Osteoblast (primary cell): ENCODE results near the gene MICAL3. TPM values are rescaled to one million over a fixed set of nuclear protein-coding genes. Genes with fewer than 3 reads are reported as not detected.

Experiments
- DNase-seq: peaks from one replicate; pipeline ENCODE4 v3.0.0; 2011; ENCODE audit warnings: low spot score, mixed read lengths; ENCODE audit not compliant: insufficient read length; ENCODE audit errors: missing footprints
- H2AFZ ChIP-seq: 2 replicates; pipeline ENCODE4 v1.6.0; 2011; ENCODE audit warnings: mild to moderate bottlenecking, low read length
- H3K27ac ChIP-seq: 2 replicates; pipeline ENCODE4 v1.5.1; 2011; ENCODE audit warnings: mild to moderate bottlenecking, low read depth, low read length, moderate library complexity
- H3K27me3 ChIP-seq: 2 replicates; pipeline ENCODE4 v1.6.0; 2012; ENCODE audit warnings: mild to moderate bottlenecking, control low read depth, inconsistent platforms, low read length, moderate library complexity; ENCODE audit not compliant: insufficient read depth
- H3K36me3 ChIP-seq: 2 replicates; pipeline ENCODE4 v1.5.1; 2011; ENCODE audit warnings: mild to moderate bottlenecking, low read length, control low read depth, moderate library complexity; ENCODE audit not compliant: insufficient read depth
- H3K4me1 ChIP-seq: 2 replicates; pipeline ENCODE4 v1.5.1; 2011; ENCODE audit warnings: mild to moderate bottlenecking, low read length, control low read depth, moderate library complexity; ENCODE audit not compliant: insufficient read depth
- H3K4me2 ChIP-seq: 2 replicates; pipeline ENCODE4 v1.6.0; 2011; ENCODE audit warnings: mild to moderate bottlenecking, low read length; ENCODE audit not compliant: insufficient read depth
- H3K4me3 ChIP-seq: fragments of 200-600 bp; sonication (generic); 3 replicates; pipeline ENCODE4 v1.5.1; 2012; ENCODE audit warnings: mild to moderate bottlenecking, low read length, inconsistent platforms; ENCODE audit not compliant: insufficient read depth
- H3K79me2 ChIP-seq: 2 replicates; pipeline ENCODE4 v1.6.0; 2012; ENCODE audit warnings: mild to moderate bottlenecking, low read length, control low read depth, inconsistent platforms; ENCODE audit not compliant: insufficient read depth
- H3K9me3 ChIP-seq: 2 replicates; pipeline ENCODE4 v1.5.1; 2011; ENCODE audit warnings: low read depth, low read length, control low read depth
- H4K20me1 ChIP-seq: 2 replicates; pipeline ENCODE4 v1.6.0; 2012; ENCODE audit warnings: mild to moderate bottlenecking, low read length, control low read depth; ENCODE audit not compliant: insufficient read depth
- CTCF ChIP-seq: IDR thresholded peaks from 2 replicates; pipeline ENCODE4 v1.5.1; 2011; ENCODE audit warnings: mild to moderate bottlenecking, low read depth, low read length, moderate library complexity; ENCODE audit errors: extremely low read depth
- total RNA-seq: library from RNA; depleted of rRNA; stranded (reverse); fragments of >200 nt; gene quantifications from 2 replicates; pipeline ENCODE4 v1.2.3, GENCODE V29; 2012

The MICAL3 gene
- total RNA-seq, 1 donor: 35.1 TPM

DNA sequence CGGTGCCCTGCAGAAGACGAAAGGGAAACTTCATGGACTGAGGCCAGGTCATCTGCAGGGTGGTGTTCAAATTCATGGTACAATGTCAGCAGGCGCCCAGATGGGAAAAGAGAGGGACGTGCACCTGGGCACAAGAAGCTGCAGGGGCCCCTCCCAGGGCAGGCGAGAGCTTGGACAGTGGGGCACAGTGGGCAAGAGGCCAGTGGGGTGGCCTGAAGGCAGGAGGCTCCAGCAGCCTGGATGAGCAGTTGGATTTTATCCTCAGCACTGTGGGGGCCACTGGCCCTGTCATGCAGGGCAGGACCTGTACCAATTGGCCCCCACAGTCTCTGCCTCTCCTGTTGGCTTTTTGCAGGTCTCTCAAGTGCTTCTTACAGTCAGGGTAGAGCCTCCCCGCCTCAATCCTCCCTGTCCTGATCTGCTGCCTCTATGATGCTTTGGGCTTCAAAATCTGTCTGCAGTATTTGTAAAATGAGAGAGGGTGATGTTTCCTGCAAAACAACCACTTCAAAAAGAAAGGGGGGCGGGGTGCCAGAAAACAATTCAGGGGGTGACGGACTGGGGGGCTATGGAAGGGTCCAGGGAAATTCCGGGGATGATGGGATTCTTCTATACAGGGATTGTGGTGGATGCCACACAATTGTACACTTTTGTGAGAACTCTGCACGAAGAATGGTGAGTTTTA is 248.4 kb downstream of the MICAL3 start:
- Histone ChIP-seq H3K4me1 (peaks cover 18% of the 10 kb centered on the region), H3K27ac (no peak overlapping the region), H3K36me3 (no peaks in the 10 kb centered on the region), H3K27me3 (peaks cover 2% of the 10 kb centered on the region), H3K9me3 (no peaks in the 10 kb centered on the region), H2AFZ (no peak overlapping the region), H3K79me2 (peaks cover 15% of the 10 kb centered on the region), H4K20me1 (peaks cover 18% of the 10 kb centered on the region), H3K4me3 (no peak overlapping the region), H3K4me2 (no peak overlapping the region)
- TF ChIP-seq CTCF: no peak
- DNase-seq: peak; percentile 70

DNA sequence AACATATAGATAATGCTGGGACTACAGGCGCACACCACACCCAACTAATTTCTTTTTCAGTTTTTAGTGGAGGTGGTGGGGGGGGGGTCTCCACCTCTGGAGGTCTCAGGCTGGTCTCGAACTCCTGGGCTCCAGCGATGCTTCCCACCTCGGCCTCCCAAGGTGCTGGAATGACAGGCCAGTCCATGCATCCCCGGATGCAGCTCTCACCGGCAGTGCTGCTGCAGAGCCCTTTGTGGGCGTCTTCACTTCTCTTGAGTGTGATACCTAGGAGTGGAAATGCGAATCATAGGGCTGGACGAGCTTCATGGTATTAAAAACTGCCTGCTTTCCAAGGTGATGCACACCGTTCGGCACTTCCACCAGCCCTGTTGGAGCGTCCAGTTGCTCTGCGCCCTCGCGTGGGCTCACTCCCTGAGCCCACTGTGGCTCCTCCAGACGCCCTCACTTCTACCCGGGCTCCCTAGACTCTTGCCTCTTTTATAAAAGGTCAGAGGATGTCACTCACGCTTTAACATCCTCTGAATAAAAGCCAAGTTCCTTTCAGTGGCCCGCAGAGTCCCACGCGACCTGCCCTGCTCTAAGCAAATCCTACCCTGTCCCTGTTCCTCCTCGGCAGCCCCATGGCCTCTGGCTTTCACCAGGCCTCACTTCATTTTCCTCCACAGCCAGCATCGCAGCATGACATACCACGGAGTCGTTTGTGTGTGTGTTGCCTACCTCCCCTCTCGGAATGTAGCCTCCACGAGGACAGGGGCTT is 249.3 kb downstream of the MICAL3 start:
- peak overlapping the region; percentile 92 for H3K4me2 ChIP-seq
- no peak overlapping the region for H2AFZ ChIP-seq

DNA sequence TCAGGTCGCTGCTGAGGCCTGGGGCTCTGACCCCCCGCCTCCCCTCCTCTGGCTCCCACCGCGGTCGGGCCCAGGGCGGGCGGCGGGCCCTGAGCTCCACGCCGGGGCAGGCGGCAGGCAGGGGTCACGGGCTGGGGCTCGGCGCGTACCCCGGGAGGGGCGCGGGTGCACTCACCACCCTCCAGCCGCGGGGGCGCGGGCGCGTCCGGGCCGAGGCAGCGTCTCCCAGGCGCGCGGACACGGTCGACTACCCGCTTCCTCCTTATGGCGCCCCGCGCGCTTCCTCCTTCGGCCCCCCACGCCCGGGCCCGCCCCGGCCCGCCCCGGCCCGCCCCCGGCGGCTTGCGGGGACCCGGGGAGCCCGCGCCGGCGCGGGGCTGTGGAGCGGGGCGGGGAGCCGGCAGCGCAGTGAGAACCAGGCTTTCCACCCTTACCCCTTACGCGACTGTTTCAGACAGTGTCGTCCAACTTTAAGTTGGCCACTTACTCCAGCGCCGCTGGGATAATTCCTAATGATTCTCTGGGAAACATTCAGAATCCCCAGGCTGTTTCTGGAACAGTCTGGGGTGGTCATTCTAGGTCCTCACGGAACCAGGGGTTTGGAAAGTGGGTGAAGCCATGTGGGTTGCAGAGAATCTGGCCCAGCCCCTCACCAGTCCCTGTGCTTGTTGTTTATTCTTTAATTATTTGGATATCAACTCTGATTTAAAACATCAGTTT is 250.0 kb downstream of the MICAL3 start, which contains the start of gene BID:
Gene BID, minus strand, starts transcription at position 264 of the 720 bp plus-strand sequence. CDS start 24,353 bp downstream, outside the sequence.
- no peaks in the 10 kb centered on the region for H3K36me3 ChIP-seq
- H3K27ac ChIP-seq: no peak within 1 kb of the TSS
- peak within 1 kb of the TSS; percentile 32 for H2AFZ ChIP-seq
- H3K4me1 ChIP-seq: peaks cover 18% of the 10 kb centered on the region
- H3K79me2 ChIP-seq: peaks cover 19% of the 10 kb centered on the region
- peak; percentile 95 for DNase-seq
- H3K4me2 ChIP-seq: peak within 1 kb of the TSS; percentile 92
- no peaks in the 10 kb centered on the region for H3K9me3 ChIP-seq
- H3K4me3 ChIP-seq: peak within 1 kb of the TSS; percentile 78
- peaks cover 21% of the 10 kb centered on the region for H4K20me1 ChIP-seq
- peaks cover 2% of the 10 kb centered on the region for H3K27me3 ChIP-seq
- no peak for TF ChIP-seq CTCF

More for the DNA sequence above, 249.3 kb downstream of the MICAL3 start:
- no peaks in the 10 kb centered on the region for H3K36me3 ChIP-seq
- H3K9me3 ChIP-seq: no peaks in the 10 kb centered on the region
- no peak overlapping the region for H3K27ac ChIP-seq
- H3K4me3 ChIP-seq: no peak overlapping the region
- H4K20me1 ChIP-seq: peaks cover 21% of the 10 kb centered on the region
- H3K79me2 ChIP-seq: peaks cover 15% of the 10 kb centered on the region
- no peak for TF ChIP-seq CTCF
- peaks cover 2% of the 10 kb centered on the region for H3K27me3 ChIP-seq
- peak; percentile 74 for DNase-seq
- peaks cover 18% of the 10 kb centered on the region for H3K4me1 ChIP-seq
